GM10266 (cell line): ENCODE results near the gene CLHC1.

ENCODE experiments used
- DNase-seq: peaks from one replicate; pipeline ENCODE4 v3.0.0; 2012; ENCODE audit errors: extremely low spot score
- CTCF ChIP-seq: IDR thresholded peaks from 2 replicates; pipeline ENCODE4 v1.5.1; 2012; ENCODE audit warnings: mild to moderate bottlenecking, low read depth; ENCODE audit not compliant: control insufficient read depth, insufficient read depth; ENCODE audit errors: missing control alignments

CLHC1 gene

GRCh38 chr2:55155206-55155605 lies 76.9 kb downstream of the CLHC1 start:
- no peak for DNase-seq
- no peak for TF ChIP-seq CTCF

- DNase-seq = no peak
- TF ChIP-seq CTCF = no peak
These were observed 77.5 kb downstream of the CLHC1 start for GRCh38 chr2:55154525-55155030.

- no peak for TF ChIP-seq CTCF
- no peak for DNase-seq
These were observed 78.4 kb downstream of the CLHC1 start for GRCh38 chr2:55153584-55154299.

GRCh38 chr2:55152475-55153412 lies 79.3 kb downstream of the CLHC1 start:
- DNase-seq = no peak
- no peak for TF ChIP-seq CTCF

GRCh38 chr2:55151733-55152433 lies 80.2 kb downstream of the CLHC1 start:
- no peak for TF ChIP-seq CTCF
- DNase-seq = no peak

GRCh38 chr2:55150834-55151233 lies 81.3 kb downstream of the CLHC1 start:
- no peak for TF ChIP-seq CTCF
- peak; percentile 40 for DNase-seq

GRCh38 chr2:55148269-55148668 lies 83.8 kb downstream of the CLHC1 start:
- no peak for DNase-seq
- TF ChIP-seq CTCF = no peak
